HEK293T (cell line): ENCODE data around the gene NLN.

ENCODE experiments used
- L3MBTL2 ChIP-seq: fragments of 450-650 bp; conservative IDR thresholded peaks from 2 replicates; pipeline ENCODE4 v1.6.1; 2016; ENCODE audit warnings: mild to moderate bottlenecking
- PKNOX1 ChIP-seq: fragments of 450-650 bp; IDR thresholded peaks from 2 replicates; pipeline ENCODE4 v1.6.1; 2016
- SP1 ChIP-seq: fragments of 450-650 bp; IDR thresholded peaks from 2 replicates; pipeline ENCODE4 v1.6.1; 2017
- TARDBP ChIP-seq: fragments of 450-650 bp; IDR thresholded peaks from 2 replicates; pipeline ENCODE4 v1.6.1; 2016
- ZNF384 ChIP-seq: fragments of 450-650 bp; IDR thresholded peaks from 2 replicates; pipeline ENCODE4 v1.6.1; 2016

DNA sequence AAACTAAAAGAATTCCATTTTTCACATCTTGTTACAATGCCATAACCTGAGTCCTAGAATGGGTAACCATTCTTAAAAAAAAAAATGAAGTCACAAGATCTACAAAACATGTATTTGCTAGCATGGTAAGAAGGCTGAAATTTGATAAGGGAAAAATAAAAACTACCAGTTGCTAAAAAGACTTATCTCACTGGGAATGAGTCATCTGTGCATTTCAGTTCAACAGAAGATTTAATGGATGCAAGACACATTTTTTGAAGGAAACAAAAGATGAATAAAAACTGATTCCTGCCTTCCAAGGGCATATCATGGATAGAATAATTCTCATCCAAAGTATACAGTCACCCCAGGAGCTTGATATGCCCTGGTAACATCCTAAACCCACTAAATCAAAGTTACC is 47.3 kb upstream of the NLN start:
- TF ChIP-seq TARDBP (no peak), ZNF384 (no peak), PKNOX1 (no peak), L3MBTL2 (no peak), SP1 (no peak)
